Thoracic aorta (tissue), 2 donors: ENCODE results near the gene DCXR. TPM values are rescaled to one million over a fixed set of nuclear protein-coding genes. Genes with fewer than 3 reads are reported as not detected.

ENCODE experiments used
- ATAC-seq: fragments of 150-250 bp; one replicate; pipeline ENCODE4 v1.8.0; 2017; ENCODE audit warnings: low read depth; ENCODE audit not compliant: insufficient number of reproducible peaks, low FRiP score
- DNase-seq: peaks from one replicate; pipeline ENCODE4 v3.0.0-alpha.2; 2020; ENCODE audit warnings: low spot score
- H3K27ac ChIP-seq, 2 donors: fragments of 200-600 bp; sonication (generic); 1 replicate in 1 of 2; 2 replicates in 1 of 2; pipeline ENCODE4 v1.5.1; 2016; ENCODE audit warnings: mild to moderate bottlenecking in 2 of 2, moderate library complexity in 2 of 2
- H3K27me3 ChIP-seq: fragments of 200-600 bp; sonication (generic); replicated peaks from 2 replicates; pipeline ENCODE4 v1.6.0; 2016; ENCODE audit warnings: mild to moderate bottlenecking; ENCODE audit not compliant: insufficient read depth
- H3K36me3 ChIP-seq: fragments of 200-600 bp; sonication (generic); one replicate; pipeline ENCODE4 v1.5.1; 2016
- H3K4me1 ChIP-seq, 2 donors: fragments of 200-600 bp; sonication (generic); 1 replicate in 1 of 2; 2 replicates in 1 of 2; pipeline versions ENCODE4 v1.5.1 to v1.6.0; 2016; ENCODE audit warnings: low read depth in 2 of 2, mild to moderate bottlenecking in 1 of 2; ENCODE audit not compliant: control insufficient read depth in 1 of 2
- H3K4me3 ChIP-seq: fragments of 200-600 bp; sonication (generic); 2 replicates; pipeline ENCODE4 v1.5.1; 2016; ENCODE audit warnings: mild to moderate bottlenecking
- H3K9me3 ChIP-seq: fragments of 200-600 bp; sonication (generic); 2 replicates; pipeline ENCODE4 v1.5.1; 2016
- total RNA-seq, 2 donors: library from RNA; depleted of rRNA; stranded (reverse); fragments of >200 nt; gene quantifications; one replicate each; pipeline versions ENCODE4 v1.1.0 to v1.2.3, GENCODE V29; 2016
- TF ChIP-seq, protein P1 (sequence below): fragments of 200-600 bp; sonication (generic); IDR thresholded peaks from one replicate; pipeline ENCODE4 v1.5.1; 2019; ENCODE audit warnings: antibody characterized with exemption

The DCXR gene
- total RNA-seq, 2 donors from 2014 or later, result 33.9 to 87.1 TPM

- Histone ChIP-seq H3K27ac (peak overlapping the region; percentile 82 to 85), H3K36me3 (no peaks in the 10 kb centered on the region), H3K4me3 (no peak overlapping the region), H3K9me3 (no peaks in the 10 kb centered on the region), H3K27me3 (no peaks in the 10 kb centered on the region), H3K4me1 (peaks cover 31 to 60% of the 10 kb centered on the region in 2 donors)
- ATAC-seq, result no peak
- DNase-seq, result no peak
- TF ChIP-seq, protein P1, sequence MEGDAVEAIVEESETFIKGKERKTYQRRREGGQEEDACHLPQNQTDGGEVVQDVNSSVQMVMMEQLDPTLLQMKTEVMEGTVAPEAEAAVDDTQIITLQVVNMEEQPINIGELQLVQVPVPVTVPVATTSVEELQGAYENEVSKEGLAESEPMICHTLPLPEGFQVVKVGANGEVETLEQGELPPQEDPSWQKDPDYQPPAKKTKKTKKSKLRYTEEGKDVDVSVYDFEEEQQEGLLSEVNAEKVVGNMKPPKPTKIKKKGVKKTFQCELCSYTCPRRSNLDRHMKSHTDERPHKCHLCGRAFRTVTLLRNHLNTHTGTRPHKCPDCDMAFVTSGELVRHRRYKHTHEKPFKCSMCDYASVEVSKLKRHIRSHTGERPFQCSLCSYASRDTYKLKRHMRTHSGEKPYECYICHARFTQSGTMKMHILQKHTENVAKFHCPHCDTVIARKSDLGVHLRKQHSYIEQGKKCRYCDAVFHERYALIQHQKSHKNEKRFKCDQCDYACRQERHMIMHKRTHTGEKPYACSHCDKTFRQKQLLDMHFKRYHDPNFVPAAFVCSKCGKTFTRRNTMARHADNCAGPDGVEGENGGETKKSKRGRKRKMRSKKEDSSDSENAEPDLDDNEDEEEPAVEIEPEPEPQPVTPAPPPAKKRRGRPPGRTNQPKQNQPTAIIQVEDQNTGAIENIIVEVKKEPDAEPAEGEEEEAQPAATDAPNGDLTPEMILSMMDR, result no peak
Measured at GRCh38 chr17:82004517-82005455, 32.7 kb downstream of the DCXR start.

- Histone ChIP-seq H3K9me3 (no peaks in the 10 kb centered on the region), H3K27me3 (no peaks in the 10 kb centered on the region), H3K4me1 (peaks cover 31 to 60% of the 10 kb centered on the region in 2 donors), H3K27ac (peak overlapping the region; percentile 82 to 85), H3K36me3 (no peaks in the 10 kb centered on the region), H3K4me3 (peak overlapping the region; percentile 45)
- DNase-seq (peak; percentile 79), ATAC-seq (peak; percentile 82)
- TF ChIP-seq, protein P1, result no peak
Measured at GRCh38 chr17:82003411-82004381, 33.8 kb downstream of the DCXR start.

DNA sequence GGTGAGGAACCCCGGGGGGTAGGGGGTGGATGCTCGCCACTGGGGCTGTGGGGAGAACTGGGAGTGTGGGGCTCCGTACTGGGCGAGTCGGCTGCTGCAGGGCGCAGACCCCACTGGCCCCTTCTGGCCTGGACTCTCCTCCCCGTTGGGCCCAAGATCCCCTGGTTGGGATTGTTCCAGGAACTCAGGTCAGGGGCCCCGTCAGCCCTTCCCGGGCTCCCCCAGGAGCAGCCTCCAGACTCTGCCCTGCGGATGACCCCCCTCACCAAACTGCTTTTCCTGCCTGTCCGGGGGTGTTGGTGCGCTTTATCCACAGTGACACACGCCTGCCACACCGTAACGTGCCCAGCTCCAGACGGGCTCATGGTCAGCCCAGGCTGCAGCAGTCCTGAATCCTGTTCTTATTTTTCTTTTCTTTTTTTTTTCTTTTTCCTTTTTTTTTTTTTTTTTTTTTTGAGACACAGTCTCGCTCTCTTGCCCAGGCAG, 35.9 kb downstream of the DCXR start:
- Histone ChIP-seq H3K36me3 (peaks cover 5% of the 10 kb centered on the region), H3K4me1 (peaks cover 26 to 41% of the 10 kb centered on the region in 2 donors), H3K4me3 (no peak overlapping the region), H3K27me3 (no peaks in the 10 kb centered on the region), H3K27ac (no peak overlapping the region), H3K9me3 (no peaks in the 10 kb centered on the region)
- TF ChIP-seq, protein P1, result no peak
- DNase-seq (no peak), ATAC-seq (no peak)

DNA sequence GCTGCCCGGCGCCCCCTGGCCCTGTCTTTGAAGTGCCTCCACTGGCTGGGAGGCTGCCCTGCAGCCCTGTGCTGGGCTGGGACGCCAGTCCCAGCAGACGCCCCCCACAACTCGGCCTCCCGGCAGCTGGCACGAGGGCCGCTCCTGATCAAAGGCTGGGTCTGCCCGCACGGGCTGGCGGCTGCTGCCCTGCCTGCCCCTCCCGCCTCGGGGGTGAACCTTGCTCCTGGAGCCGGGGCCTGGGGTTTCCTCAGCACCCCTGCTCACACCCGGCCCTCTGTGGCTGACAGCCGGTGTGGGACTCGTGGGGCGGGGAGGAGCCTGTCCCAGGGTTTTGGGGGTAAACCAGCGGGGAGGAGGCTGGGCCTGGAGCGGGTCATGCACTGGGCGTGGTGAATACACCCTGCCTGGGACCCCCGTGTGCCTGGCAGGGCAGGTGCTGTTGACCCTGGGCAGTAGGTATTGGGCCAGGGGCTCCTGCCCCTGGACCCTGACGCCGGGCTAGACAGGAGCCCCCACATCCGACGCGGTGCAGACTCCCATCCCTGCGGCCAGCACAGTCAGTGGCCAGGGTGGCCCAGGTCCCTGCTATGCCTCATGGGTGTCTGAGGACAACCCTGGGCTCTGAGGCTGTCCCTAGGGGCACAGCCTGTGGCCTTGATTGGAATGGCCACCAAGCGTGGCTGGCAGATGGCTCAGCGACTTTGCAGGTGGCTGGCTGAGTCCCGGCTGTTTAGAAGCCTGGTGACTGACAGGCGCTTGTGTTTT, 36.5 kb downstream of the DCXR start:
- no peaks in the 10 kb centered on the region for H3K9me3 ChIP-seq
- H3K27me3 ChIP-seq, result no peaks in the 10 kb centered on the region
- H3K4me3 ChIP-seq, result no peak overlapping the region
- peaks cover 9% of the 10 kb centered on the region for H3K36me3 ChIP-seq
- ATAC-seq, result no peak
- TF ChIP-seq, protein P1, result no peak
- no peak for DNase-seq
- peaks cover 20 to 35% of the 10 kb centered on the region in 2 donors for H3K4me1 ChIP-seq
- no peak overlapping the region for H3K27ac ChIP-seq
